GM18511 (cell line): ENCODE data around the gene MBD3L2.
"Not testable (repeated sequence)": the region's sequence is repeated elsewhere in the genome, so short reads cannot be mapped to it uniquely, and the experiment has no call there.

Experiments used
- ATAC-seq: cut with Tn5 transposase; IDR thresholded peaks from one replicate; pipeline ENCODE4 v1.9.1; 2021; ENCODE audit warnings: mild to moderate bottlenecking, moderate library complexity; ENCODE audit not compliant: unreplicated experiment

The MBD3L2 gene

GRCh38 chr19:7049021-7049420 lies at the start of gene MBD3L2:
MBD3L2 (plus strand) TSS chr19:7049321; CDS start chr19:7049374, 53 bp downstream.
- not testable (repeated sequence) for ATAC-seq

GRCh38 chr19:6999933-7000332 lies 49.2 kb upstream of the MBD3L2 start:
- no peak for ATAC-seq

- no peak for ATAC-seq
These were observed 48.8 kb upstream of the MBD3L2 start for GRCh38 chr19:7000333-7000732.

GRCh38 chr19:7000816-7001215 lies 48.3 kb upstream of the MBD3L2 start:
- ATAC-seq = no peak

- ATAC-seq = no peak
These were observed 44.7 kb upstream of the MBD3L2 start for GRCh38 chr19:7004313-7004931.

- ATAC-seq = no peak
These were observed 42.9 kb upstream of the MBD3L2 start for GRCh38 chr19:7006135-7006704.

- ATAC-seq = no peak
These were observed 41.3 kb upstream of the MBD3L2 start for GRCh38 chr19:7007859-7008258.

- no peak for ATAC-seq
These were observed 38.2 kb upstream of the MBD3L2 start for GRCh38 chr19:7010722-7011593.

GRCh38 chr19:7013678-7014077 lies 35.4 kb upstream of the MBD3L2 start:
- no peak for ATAC-seq

- no peak for ATAC-seq
These were observed 30.3 kb upstream of the MBD3L2 start for GRCh38 chr19:7018828-7019227.

- ATAC-seq = not testable (repeated sequence)
These were observed 27.8 kb upstream of the MBD3L2 start, which contains the start of gene MBD3L2B for GRCh38 chr19:7021331-7021730. MBD3L2B (minus strand) TSS chr19:7021431; CDS start chr19:7021397, 34 bp downstream.

GRCh38 chr19:7028790-7029189 lies 20.3 kb upstream of the MBD3L2 start:
- not testable (repeated sequence) for ATAC-seq

GRCh38 chr19:7030278-7030677 lies 18.8 kb upstream of the MBD3L2 start, which contains the start of gene MBD3L5:
MBD3L5 (plus strand) TSS chr19:7030578; CDS start chr19:7030612, 34 bp downstream.
- ATAC-seq = not testable (repeated sequence)

GRCh38 chr19:7040079-7040478 lies 9.0 kb upstream of the MBD3L2 start, which contains the start of gene MBD3L4:
MBD3L4 (minus strand) TSS chr19:7040179; CDS start chr19:7040144, 35 bp downstream.
- ATAC-seq = not testable (repeated sequence)

- not testable (repeated sequence) for ATAC-seq
These were observed 7.6 kb upstream of the MBD3L2 start for GRCh38 chr19:7041563-7041962.

- ATAC-seq = not testable (repeated sequence)
These were observed 2.3 kb downstream of the MBD3L2 start for GRCh38 chr19:7051421-7051820.

GRCh38 chr19:7052896-7053295 lies 3.8 kb downstream of the MBD3L2 start:
- ATAC-seq = not testable (repeated sequence)

GRCh38 chr19:7054635-7055368 lies 5.7 kb downstream of the MBD3L2 start:
- not testable (repeated sequence) for ATAC-seq

GRCh38 chr19:7055679-7056078 lies 6.6 kb downstream of the MBD3L2 start:
- ATAC-seq = not testable (repeated sequence)

- ATAC-seq = not testable (repeated sequence)
These were observed 7.2 kb downstream of the MBD3L2 start for GRCh38 chr19:7056371-7056770.

- not testable (repeated sequence) for ATAC-seq
These were observed 9.5 kb downstream of the MBD3L2 start, which contains the start of gene MBD3L3 for GRCh38 chr19:7058576-7058975. MBD3L3 (minus strand) TSS chr19:7058676; CDS start chr19:7058605, 71 bp downstream.
